DND-41 (cell line): ENCODE results near the gene NFASC.

Source experiments
- ATAC-seq: fragments of 200-7000 bp; cut with Tn5 transposase; 3 replicates; pipeline ENCODE4 v1.9.1; 2021; ENCODE audit warnings: low read depth; ENCODE audit not compliant: insufficient read depth
- DNase-seq: peaks from one replicate; pipeline ENCODE4 v3.0.0-alpha.2; 2020
- H2AFZ ChIP-seq: 2 replicates; pipeline ENCODE4 v1.6.0; 2012; ENCODE audit warnings: low read depth, low read length
- H3K27ac ChIP-seq: 2 replicates; pipeline ENCODE4 v1.5.1; 2012; ENCODE audit warnings: low read length, inconsistent platforms
- H3K27me3 ChIP-seq: fragments of 200-600 bp; sonication (generic); 2 replicates; pipeline ENCODE4 v1.6.0; 2012; ENCODE audit warnings: low read length, mild to moderate bottlenecking, inconsistent platforms; ENCODE audit not compliant: insufficient read depth, poor library complexity
- H3K36me3 ChIP-seq: 2 replicates; pipeline ENCODE4 v1.5.1; 2012; ENCODE audit warnings: low read length, inconsistent platforms; ENCODE audit not compliant: insufficient read depth
- H3K4me1 ChIP-seq: 2 replicates; pipeline ENCODE4 v1.5.1; 2012; ENCODE audit warnings: mild to moderate bottlenecking, low read length; ENCODE audit not compliant: insufficient read depth
- H3K4me2 ChIP-seq: 2 replicates; pipeline ENCODE4 v1.6.0; 2012; ENCODE audit warnings: mild to moderate bottlenecking, moderate library complexity, low read length, inconsistent platforms; ENCODE audit not compliant: insufficient read depth
- H3K4me3 ChIP-seq, 2 experiments: fragments of 200-600 bp in 1 of 2; shearing (Covaris generic) in 1 of 2; 2 replicates each; pipeline ENCODE4 v1.5.1; 2012 to 2016; ENCODE audit warnings: inconsistent platforms in 2 of 2, low read length in 2 of 2, mild to moderate bottlenecking in 2 of 2, low read depth in 1 of 2, moderate library complexity in 1 of 2
- H3K79me2 ChIP-seq: 2 replicates; pipeline ENCODE4 v1.6.0; 2012; ENCODE audit warnings: low read length, inconsistent platforms; ENCODE audit not compliant: insufficient read depth
- H3K9ac ChIP-seq: 2 replicates; pipeline ENCODE4 v1.6.0; 2012; ENCODE audit warnings: low read depth, mild to moderate bottlenecking, inconsistent platforms, low read length, moderate library complexity
- H3K9me3 ChIP-seq: 2 replicates; pipeline ENCODE4 v1.5.1; 2012; ENCODE audit warnings: low read length, moderate library complexity, mild to moderate bottlenecking, inconsistent platforms; ENCODE audit not compliant: insufficient read depth, severe bottlenecking
- H4K20me1 ChIP-seq: 2 replicates; pipeline ENCODE4 v1.6.0; 2012; ENCODE audit warnings: low read length; ENCODE audit not compliant: insufficient read depth
- CTCF ChIP-seq: IDR thresholded peaks from 2 replicates; pipeline ENCODE4 v1.5.1; 2012; ENCODE audit warnings: borderline replicate concordance, low read length, moderate library complexity, mild to moderate bottlenecking; ENCODE audit not compliant: poor library complexity, severe bottlenecking; ENCODE audit errors: extremely low read depth
- EZH2 ChIP-seq: IDR thresholded peaks from 3 replicates; pipeline ENCODE4 v1.6.1; 2012; ENCODE audit warnings: borderline replicate concordance, low read depth, mild to moderate bottlenecking, moderate library complexity, low read length, inconsistent platforms; ENCODE audit not compliant: severe bottlenecking

NFASC gene

GRCh38 chr1:205012391-205013140 lies 141.9 kb downstream of the NFASC start:
- Histone ChIP-seq H2AFZ (no peak overlapping the region), H3K36me3 (no peaks in the 10 kb centered on the region), H3K79me2 (no peaks in the 10 kb centered on the region), H3K27me3 (peaks cover 20% of the 10 kb centered on the region), H3K27ac (no peak overlapping the region), H3K4me2 (no peak overlapping the region), H3K4me3 (no peak overlapping the region), H3K9ac (no peak overlapping the region), H3K4me1 (no peaks in the 10 kb centered on the region), H3K9me3 (no peaks in the 10 kb centered on the region), H4K20me1 (no peaks in the 10 kb centered on the region; the same call in 1 of the 2 replicates)
- TF ChIP-seq EZH2 (no peak), CTCF (no peak)
- no peak for ATAC-seq
- DNase-seq, result no peak

- Histone ChIP-seq H3K27me3 (peaks cover 19% of the 10 kb centered on the region), H3K9me3 (no peaks in the 10 kb centered on the region), H2AFZ (no peak overlapping the region)
Measured at GRCh38 chr1:205013683-205014367, 143.2 kb downstream of the NFASC start.

GRCh38 chr1:205014783-205015182 lies 144.1 kb downstream of the NFASC start:
- H4K20me1 ChIP-seq, result 0 out of 2 replicates have a peak, but pooled peaks cover 3% of the 10 kb centered on the region
- H3K9me3 ChIP-seq, result no peaks in the 10 kb centered on the region
- no peak overlapping the region for H3K9ac ChIP-seq
- DNase-seq, result no peak
- H3K4me2 ChIP-seq, result no peak overlapping the region
- H3K4me1 ChIP-seq, result no peaks in the 10 kb centered on the region
- H3K27me3 ChIP-seq, result peaks cover 24% of the 10 kb centered on the region
- ATAC-seq, result no peak
- no peak overlapping the region for H2AFZ ChIP-seq
- H3K36me3 ChIP-seq, result no peaks in the 10 kb centered on the region
- H3K4me3 ChIP-seq, result no peak overlapping the region
- no peak for TF ChIP-seq CTCF
- TF ChIP-seq EZH2, result no peak
- no peaks in the 10 kb centered on the region for H3K79me2 ChIP-seq
- no peak overlapping the region for H3K27ac ChIP-seq

More at GRCh38 chr1:205013683-205014367, 143.2 kb downstream of the NFASC start:
- no peak overlapping the region for H3K9ac ChIP-seq
- no peak for ATAC-seq
- H3K4me1 ChIP-seq, result no peaks in the 10 kb centered on the region
- no peak for TF ChIP-seq CTCF
- TF ChIP-seq EZH2, result no peak
- no peak overlapping the region for H3K4me2 ChIP-seq
- H4K20me1 ChIP-seq, result 0 out of 2 replicates have a peak, but pooled peaks cover 3% of the 10 kb centered on the region
- no peak for DNase-seq
- H3K27ac ChIP-seq, result no peak overlapping the region
- H3K4me3 ChIP-seq, result no peak overlapping the region
- H3K79me2 ChIP-seq, result no peaks in the 10 kb centered on the region
- no peaks in the 10 kb centered on the region for H3K36me3 ChIP-seq
